Testis (tissue), 2 donors: Measurements from ENCODE around the gene HAS3.
"Not testable (repeated sequence)": the region's sequence is repeated elsewhere in the genome, so short reads cannot be mapped to it uniquely, and the experiment has no call there.

Experiments used
- CTCF ChIP-seq, 3 experiments: fragments of 450-650 bp in 2 of 3; fragments of 200-600 bp in 1 of 3; sonication (generic) in 1 of 3; IDR thresholded peaks; one replicate each; pipeline ENCODE4 v1.5.1; 2016 to 2019; ENCODE audit warnings: antibody characterized with exemption in 3 of 3, mild to moderate bottlenecking in 2 of 3, moderate library complexity in 1 of 3
- POLR2A ChIP-seq: fragments of 450-650 bp; IDR thresholded peaks from one replicate; pipeline ENCODE4 v1.6.1; 2017; ENCODE audit warnings: antibody characterized with exemption, mild to moderate bottlenecking, moderate library complexity

GRCh38 chr16:69124406-69124805 is 19.0 kb downstream of the HAS3 start:
- not testable (repeated sequence) for TF ChIP-seq CTCF (IDR thresholded peaks at IDR 0.05); POLR2A
